Activated gamma-delta T cell treated with anti-CD3 and anti-CD28 coated beads, Interleukin-2, amount 50 U/mL, for 16 hours (primary cell): Measurements from ENCODE around the gene FAM120AOS.
"Not testable (repeated sequence)": the region's sequence is repeated elsewhere in the genome, so short reads cannot be mapped to it uniquely, and the experiment has no call there.

ENCODE experiments used
- DNase-seq: peaks from one replicate; pipeline ENCODE4 v3.0.0-alpha.2; 2020; ENCODE audit warnings: low read depth

The FAM120AOS gene

DNA sequence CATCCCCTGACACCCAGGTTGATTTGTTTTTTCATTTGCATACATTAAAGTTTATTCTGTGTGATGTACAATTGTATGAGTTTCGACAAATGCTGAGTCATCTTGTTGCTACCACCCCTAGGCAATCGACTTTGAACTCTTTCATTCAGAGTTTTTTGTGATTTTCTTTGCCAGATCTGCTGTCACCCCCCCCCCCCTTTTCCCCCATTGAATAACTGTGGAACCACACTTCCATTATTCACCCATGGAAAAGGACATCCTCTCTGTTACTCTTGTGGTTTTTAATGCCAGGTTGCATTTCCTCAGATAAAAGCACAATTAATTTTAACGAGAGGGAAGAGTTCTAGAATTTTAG, 13.7 kb upstream of the FAM120AOS start:
- DNase-seq, result no peak

DNA sequence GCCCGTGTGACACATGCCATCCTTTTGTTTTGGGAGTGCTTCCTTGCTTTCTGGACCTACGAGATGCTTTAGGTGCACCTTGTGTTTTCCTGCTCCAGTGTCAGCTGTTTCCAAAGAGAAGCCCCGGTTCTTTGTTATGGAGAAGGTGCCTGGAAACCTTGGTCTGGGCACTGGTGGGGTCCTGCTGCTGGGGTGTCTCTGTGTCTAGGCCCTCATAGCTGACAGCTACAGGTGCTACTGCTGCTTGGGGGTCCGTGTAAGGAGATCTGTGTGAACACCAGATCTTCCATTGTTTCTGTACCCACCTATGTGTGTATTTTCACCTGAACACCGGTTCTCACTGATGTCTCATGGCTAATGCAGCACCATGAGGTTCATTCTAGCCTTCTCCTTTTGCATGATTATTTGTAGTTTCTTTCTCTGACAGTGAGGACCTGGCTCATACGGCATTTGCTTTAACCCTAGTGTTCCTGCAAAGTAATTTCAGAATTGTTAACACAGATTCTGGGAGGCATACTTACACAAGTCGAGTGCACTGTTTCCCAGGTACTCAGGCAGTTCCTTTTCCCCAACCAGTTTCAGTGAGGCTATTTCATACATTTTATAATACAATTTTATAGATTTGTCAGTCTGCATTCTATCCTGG, 13.2 kb upstream of the FAM120AOS start:
- no peak for DNase-seq

DNA sequence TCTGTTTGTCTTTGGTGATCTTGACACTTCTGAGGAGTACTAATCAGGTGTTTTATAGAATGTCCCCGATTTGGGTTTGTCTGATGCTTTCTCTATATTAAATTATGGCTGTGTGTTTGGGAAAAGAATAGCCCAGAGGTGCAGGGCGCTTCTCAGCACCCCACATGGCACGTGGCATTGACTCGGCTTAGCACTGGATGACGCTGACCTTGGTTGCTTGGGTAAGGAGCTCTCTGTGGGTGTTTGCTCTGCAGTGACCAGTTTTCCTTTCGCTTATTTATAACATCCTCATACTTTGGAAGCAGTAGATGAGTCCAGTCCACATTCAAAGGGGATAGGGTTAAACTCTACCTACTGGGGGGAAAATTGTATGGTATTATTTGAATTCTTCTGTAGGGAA, 12.5 kb upstream of the FAM120AOS start:
- DNase-seq, result no peak

DNA sequence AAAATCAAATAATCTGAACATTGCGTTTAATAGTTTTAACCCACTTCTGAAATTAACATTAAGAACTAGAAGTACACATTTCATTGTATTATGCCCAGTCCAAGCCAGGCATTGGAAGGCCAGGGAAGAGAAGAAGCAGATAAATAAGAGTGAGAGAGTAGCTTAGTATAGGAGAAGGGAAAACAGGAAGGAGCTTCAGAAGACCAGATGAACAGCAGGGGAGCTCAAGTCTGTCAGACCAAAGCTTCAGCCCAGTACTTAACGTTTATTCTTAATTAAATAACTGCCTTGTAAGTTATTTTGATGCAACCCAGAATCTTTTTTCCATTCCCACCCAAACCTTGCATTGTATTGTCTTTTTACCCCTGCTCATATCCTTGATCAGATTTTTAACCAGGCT, 11.5 kb upstream of the FAM120AOS start:
- DNase-seq, result no peak

DNA sequence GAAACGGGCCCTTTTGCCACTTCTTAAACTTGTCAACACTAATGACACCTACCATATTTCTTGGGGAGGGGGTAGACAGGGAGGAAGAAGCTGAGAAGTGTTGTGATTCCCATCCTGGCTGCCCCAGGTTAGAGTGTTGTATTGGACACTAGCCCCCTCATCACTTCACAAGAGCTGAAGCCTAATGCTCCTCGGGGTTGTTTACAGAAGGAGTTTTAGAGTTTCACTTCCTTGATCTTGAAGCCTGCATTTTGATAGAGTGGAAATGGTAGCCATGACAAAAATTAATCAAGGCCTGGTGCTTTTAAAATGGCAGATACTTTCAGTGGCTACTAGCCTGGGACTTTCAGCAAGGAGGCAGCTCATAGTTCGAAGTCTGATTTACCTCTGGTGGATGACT, 11.0 kb upstream of the FAM120AOS start:
- DNase-seq, result no peak

DNA sequence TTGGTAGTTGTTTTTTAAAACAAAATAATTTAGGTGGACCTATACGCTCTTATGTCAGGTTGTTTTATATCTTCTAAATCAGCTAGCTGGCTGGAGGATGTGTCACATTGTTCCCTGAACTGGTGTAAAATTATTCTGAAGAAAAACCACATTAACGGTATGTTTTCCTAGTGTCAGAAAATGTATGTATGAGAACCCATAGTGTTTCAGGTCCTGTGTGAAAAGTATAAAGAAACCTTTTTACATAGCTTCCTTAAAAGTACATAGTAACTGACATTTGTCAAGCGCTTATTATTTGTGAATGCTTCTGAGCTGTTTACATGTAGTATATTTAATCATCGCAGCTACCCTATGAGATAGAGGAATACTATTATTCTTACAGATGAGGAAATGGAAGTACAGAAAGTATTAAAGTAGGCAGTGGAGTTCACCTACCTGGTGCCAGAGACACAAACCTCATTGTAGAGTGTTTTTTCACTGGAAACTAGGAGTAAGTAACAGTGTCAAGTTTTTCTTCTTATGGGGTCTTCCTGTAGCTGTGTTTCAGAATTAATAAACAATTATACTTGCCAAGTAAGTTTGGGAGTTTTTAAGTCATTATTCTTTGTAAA, 10.4 kb upstream of the FAM120AOS start:
- DNase-seq, result no peak

DNA sequence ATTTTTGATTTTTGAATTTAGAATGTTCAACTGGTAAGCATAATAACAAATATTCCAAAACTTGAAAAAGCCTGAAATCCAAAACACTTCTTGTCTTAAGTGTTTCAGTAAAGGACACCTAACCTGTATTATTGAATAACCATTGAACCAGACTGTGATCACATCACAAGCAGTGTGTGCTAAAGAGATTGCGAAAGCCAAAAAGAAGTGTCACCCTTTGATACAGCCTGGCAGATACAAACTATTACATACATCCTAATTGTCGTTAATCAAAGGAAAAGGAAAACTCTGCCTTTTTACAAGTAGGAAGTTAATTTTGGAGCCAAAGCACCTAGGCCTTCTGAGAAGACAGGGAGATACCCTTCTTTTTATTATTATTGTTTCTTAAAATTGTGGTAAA, 8.4 kb upstream of the FAM120AOS start:
- no peak for DNase-seq

DNA sequence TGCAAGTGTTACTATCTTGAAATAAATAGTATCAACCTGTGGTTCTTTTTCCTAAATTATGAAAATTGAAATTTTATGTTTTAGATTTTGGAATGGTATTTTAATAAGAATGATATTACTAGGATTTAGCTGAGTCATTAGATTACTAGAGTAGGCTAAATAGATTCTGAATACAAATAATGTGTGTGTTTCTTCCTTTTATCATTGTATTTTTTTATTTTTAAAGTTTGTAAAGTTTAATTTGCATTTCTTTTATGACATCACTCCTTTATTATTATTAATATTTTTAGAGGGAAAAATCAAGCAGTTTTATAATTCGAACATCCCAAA, 8.0 kb upstream of the FAM120AOS start:
- no peak for DNase-seq

DNA sequence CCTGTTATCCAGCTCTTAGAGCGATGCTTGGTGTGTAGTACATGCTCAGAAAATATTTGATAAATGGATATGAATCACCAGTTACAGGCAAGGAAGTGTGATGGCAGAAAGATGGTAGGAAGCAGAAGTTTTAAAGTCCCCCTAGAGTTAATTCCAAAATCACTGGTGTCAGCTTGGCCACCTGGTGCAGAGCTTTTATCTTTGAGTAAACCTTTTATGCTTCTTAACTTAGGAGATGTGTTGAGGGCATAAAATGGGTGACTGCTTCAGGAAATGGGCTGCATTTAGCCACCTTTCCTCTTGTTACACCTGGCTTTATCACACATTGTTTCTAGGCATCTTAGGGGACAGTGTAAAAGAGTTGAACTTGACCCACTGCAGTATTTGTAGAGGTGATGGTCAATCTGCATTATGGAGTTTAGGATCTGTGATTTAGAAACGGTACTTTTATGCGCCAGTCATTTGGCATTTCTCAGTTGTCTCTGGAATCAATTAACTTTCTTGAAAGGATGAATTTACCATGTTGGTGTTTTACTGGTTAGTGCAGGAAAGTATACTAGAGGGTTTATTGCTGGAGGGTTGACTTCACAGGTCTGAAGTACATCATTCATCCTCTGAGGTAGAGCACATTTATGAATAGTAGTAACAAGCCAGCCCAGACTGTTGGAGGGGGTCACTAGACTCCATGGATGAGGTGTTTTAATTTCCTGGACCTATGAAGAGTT, 7.5 kb upstream of the FAM120AOS start:
- no peak for DNase-seq

DNA sequence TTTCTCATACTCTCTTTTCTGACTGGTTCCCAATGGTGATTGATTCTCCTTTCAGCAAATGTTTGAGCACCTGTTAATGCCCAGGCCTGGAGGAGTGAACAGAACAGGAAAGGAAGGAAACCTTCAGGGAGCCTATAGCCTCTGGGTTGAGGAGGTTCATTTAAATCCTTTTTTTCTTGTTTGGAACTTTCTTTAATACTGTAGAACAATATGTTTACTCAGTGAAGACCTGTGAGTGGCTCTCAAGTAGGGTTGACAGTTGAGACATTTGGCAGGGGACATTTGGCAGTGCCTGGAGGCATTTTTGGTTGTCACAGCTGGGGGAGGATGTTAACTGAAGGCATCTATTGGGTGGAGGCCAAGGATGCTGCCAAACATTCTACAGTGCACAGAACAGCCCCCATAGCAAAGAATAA, 6.1 kb upstream of the FAM120AOS start:
- no peak for DNase-seq

DNA sequence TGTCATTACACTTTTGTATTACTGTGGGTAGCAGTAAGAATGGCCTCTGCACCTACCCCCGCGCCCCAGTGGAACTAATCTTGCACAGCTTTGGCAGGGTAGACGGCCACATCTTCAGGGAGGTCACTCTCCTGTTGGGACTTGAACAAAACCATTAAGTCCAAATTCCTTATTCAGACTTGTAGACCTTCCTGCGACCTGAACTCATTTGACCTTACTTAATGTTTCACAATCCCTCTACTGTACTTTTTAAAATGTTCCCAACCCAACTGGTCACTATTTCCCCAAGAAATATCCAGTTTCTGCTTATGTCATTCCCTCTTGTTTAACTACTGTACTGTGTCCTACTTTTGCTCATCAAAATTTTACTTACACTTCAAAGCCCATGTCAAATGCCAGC, 5.3 kb upstream of the FAM120AOS start:
- no peak for DNase-seq

DNA sequence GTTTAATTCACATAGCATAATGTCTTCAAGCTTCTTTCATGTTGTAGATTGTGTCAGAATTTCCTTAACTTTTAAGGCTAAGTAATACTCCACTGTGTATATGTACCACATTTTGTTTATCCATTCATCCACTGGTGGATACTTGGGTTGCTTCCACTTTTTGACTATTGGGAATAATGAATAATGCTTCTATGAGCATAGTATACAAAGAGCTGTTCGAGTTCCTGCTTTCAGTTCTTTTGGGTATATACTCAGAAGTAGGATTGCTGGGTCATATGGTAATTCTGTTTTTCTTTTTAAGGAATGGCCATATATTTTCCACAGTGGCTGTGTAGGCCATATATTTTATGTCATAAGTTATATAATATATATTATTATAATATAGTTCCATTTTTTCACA, 3.6 kb upstream of the FAM120AOS start:
- DNase-seq, result no peak

DNA sequence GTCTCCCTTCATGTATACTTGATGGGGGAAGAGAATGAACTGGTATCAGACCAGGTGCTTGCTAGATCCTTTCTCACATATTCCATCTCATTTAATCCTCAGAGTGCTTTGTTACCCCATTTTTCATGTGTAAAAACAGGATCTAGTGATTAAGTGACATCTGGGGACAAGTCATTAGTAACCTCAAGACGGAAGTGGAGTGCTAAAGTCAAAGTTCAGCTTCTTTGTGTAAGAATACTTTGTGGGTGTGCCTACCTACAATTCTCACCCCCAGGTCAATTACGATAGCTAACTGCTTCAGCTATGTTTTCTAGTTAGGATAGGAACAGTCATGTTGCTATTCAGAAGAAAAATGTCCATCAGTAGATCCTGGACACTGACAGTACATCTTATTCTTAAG, 3.1 kb upstream of the FAM120AOS start:
- DNase-seq, result no peak

DNA sequence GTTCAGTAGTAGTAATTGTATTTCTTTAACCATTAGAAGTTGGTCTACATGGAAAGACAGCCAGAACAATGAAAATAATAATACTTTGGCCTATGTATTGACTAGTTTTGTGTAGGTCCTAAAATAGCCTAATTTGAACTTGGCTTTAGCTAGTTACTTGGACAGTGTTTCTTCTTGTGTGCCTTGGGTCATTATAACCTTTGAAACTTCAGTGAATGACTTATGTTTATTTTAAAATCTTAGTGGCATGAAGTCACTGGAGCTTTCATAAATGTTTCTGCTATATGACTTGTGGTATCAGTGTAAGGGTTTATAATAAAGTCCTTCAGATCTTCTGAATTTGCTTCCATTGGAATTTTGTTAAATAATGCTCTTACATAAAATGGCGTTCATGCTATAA, 2.6 kb upstream of the FAM120AOS start:
- no peak for DNase-seq

DNA sequence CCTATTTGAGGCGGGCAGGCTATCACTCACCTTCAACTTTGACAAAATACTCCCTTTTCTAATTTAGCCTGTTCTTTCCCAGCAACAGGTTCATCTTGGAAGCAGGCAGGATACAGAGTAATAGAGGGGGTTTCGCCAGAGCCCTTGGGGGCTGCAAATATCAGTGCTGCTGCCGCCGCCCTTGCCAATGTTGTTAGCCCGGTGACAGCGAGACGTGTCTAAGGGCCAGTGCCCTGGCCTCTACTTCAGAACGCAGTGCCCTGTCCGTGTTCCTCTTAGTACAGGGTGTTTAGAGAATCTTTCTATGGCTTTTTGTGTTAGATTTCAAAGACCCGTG, 703 bp downstream of the FAM120AOS start:
- no peak for DNase-seq

DNA sequence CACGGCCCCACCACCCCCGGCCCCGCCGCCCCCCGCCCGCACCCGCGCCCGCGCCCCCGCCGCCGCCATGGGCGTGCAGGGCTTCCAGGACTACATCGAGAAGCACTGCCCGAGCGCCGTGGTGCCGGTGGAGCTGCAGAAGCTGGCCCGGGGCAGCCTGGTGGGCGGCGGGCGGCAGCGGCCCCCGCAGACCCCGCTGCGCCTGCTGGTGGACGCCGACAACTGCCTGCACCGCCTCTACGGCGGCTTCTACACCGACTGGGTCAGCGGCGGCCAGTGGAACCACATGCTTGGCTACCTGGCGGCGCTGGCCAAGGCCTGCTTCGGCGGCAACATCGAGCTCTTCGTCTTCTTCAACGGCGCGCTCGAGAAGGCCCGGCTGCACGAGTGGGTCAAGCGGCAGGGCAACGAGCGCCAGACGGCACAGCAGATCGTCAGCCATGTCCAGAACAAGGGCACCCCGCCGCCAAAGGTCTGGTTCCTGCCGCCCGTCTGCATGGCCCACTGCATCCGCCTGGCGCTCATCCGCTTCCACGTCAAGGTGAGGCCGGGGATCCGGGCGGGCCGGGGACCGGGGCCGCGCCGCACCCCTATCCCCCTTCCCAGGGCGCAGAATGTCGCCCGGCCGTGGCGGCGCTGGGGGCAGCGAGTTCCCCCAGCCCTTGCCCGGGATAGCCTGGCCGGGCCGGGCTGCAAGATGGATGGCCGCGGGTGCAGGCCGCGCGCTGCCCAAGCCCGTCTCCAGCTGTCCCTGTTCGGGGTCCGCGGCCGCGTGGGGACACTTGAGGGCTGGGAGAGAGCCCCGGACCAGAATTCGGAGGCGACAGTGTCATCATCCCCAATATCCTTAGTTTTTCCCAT, 1.3 kb downstream of the FAM120AOS start:
- peak; percentile 25 for DNase-seq

DNA sequence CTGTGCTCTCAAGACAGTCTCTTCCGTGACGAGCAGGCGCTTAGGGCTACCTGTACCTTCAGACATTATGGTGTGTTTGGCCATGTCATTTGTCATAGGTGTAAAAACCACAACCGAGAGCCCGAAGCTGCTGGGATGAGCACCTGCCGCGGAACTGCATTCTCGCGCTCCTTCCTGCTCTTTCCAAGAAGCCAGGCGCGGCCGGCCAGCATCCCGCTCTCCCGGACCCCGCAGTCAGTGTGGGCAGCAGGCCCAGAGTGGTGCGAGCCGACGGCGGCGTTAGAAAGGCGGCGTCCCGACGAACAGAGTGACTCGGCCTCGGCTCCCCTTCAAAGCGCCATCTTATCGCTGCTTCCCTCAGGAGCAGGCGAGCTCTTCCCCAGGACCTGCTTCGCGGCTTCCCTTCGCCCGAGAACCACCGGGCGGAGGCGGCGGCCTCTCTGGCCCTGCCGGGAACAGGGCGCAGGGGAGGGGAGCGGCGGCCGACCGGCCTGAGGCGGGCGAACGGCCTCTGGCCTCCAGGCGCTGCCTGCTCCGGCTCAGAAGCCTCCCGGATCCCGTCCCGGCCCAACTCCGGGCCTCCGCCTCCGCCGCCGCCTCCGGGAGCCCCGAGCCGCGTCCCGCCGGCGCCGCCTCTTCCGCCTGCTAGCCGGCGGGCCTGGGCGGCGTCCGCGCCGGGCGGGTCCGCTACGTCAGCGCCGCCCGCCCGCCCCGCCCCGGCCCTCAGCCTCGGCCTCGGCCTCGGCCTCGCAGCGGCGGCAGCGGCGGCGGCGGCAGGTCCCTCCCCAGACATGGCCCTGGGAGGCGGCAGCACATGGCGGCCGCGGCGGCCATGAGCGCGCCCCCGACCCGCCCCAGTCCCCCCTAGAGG, 2.2 kb downstream of the FAM120AOS start, which contains the start of gene FAM120A:
FAM120A (plus strand) TSS at position 741 of the 871 bp plus-strand sequence. CDS start 231 bp downstream, outside the sequence.
- peak; percentile 55 for DNase-seq

DNA sequence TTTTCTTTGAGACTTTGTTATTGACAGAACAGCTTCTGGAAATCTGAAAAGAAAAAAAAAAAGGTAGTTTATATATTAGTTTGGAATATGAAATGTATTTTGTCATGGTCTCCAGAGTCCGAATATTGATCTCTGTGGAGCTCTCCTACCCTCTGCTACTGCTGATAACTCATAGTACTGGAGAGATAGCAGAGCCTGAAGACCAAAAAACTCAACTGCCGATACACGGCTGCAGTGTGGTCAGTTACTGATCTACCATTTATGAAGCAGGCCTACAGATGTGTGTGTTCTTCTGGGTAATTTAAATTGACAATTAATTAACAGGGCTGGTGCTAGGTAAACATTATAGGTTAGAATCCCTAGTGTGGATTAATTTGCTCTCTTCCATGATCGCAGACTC, 5.7 kb downstream of the FAM120AOS start:
- no peak for DNase-seq

DNA sequence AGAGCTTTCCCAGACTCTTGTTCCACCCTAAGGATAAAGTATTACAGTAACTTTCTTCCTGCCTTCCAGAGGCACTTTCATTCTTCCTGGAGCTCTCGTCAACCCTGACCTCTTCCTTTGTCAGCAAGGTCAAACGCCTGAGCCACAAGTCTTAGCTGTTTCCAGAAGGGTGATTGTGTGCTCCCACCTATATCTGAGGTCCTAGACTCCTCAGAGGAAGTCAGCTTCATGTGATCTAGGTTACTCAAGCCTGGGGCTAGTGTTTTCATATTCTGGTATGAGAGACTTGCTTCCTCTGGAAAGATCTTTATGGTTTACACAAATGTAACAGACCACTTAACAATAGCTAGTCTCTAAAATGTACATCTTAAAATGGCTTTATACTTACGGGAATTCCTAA, 7.3 kb downstream of the FAM120AOS start:
- no peak for DNase-seq

DNA sequence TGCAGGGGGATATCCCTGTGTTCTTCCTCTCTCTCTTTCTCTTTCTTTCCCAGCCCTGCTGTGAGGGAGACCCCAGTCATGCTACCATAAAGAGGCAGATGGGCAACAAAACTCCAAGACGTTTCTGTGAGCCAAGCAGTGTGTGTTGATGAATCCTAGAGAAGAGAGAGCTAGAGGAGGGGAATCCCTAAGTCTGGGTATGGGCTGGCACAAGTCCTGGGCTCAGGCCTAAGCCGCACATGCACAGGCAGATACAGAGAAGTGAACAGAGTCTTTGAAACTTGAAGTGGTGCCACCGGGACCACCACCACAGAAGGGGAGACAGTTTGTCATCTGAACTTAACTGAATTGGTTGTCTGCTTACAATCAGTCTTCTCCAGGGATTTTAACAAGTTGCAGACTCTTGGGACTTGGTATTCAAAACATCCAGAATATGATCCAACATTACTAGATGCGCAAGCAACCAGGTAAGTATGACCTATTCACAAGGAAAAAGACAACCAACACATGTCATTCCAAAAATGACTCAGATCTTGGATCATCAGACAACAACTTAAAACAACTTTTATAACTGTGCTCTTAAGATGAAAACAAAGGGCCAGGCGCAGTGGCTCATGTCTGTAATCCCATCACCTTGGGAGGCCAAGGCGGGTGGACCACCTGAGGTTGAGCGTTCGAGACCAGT, 12.3 kb downstream of the FAM120AOS start:
- DNase-seq, result no peak

DNA sequence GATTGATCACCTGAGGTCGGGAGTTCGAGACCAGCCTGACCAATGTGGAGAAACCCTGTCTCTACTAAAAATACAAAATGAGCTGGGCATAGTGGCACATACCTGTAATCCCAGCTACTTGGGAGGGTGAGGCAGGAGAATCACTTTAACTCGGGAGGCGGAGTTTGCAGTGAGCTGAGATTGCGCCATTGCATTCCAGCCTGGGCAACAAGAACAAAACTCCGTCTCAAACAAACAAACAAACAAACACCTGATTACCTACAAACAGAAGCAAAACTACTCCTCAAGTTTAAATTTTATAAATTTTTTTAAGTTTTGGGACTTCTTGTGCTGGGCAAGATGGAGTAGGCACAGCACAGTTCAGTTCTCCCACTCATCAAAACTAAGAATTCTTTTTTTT, 14.1 kb downstream of the FAM120AOS start:
- not testable (repeated sequence) for DNase-seq
